HepG2 (cell line): ENCODE data around the gene RRAGA. TPM values are rescaled to one million over a fixed set of nuclear protein-coding genes. Genes with fewer than 3 reads are reported as not detected.

Experiments used
- ATAC-seq: fragments of 200-7000 bp; cut with Tn5 transposase; 3 replicates; pipeline ENCODE4 v1.9.1; 2020; ENCODE audit warnings: mild to moderate bottlenecking, moderate library complexity
- BruUV-seq: library from RNA; stranded (reverse); fragments of 400-500 nt; replicated peaks from 2 replicates; lab custom pipeline; 2021; lab: Mats Ljungman, UMichigan
- CTCF ChIA-PET: fragments of 300-600 bp; formaldehyde crosslinking; extraction: SDS; loops from one replicate; lab custom pipeline; 2021; ENCODE audit warnings: low total read pairs, inconsistent platforms, low intra/inter-chr PET ratio; lab: Yijun Ruan, JAX
- POLR2A ChIA-PET: fragments of 350-600 bp; sonication (Branson Sonifier 250); formaldehyde crosslinking; loops from one replicate; lab custom pipeline; 2020; ENCODE audit warnings: antibody characterized with exemption, inconsistent platforms; lab: Yijun Ruan, JAX
- DNase-seq: peaks from one replicate; pipeline ENCODE4 v3.0.0-alpha.2; 2015; ENCODE audit warnings: low spot score
- FAIRE-seq: peaks from 3 replicates; lab custom pipeline; 2011; peaks lifted over from hg19 to GRCh38; lab: Jason Lieb, UNC
- H2AFZ ChIP-seq: one replicate; pipeline ENCODE4 v1.6.1; 2011; ENCODE audit warnings: low read length, inconsistent platforms
- H3K27ac ChIP-seq: fragments of 300-600 bp; 3 replicates; pipeline ENCODE4 v1.8.0; 2011; ENCODE audit warnings: mixed run types, mild to moderate bottlenecking, mixed read lengths, low read length, inconsistent platforms; ENCODE audit not compliant: insufficient read depth; ENCODE audit errors: extremely low read length
- H3K27me3 ChIP-seq, 2 experiments: fragments of 200-600 bp in 1 of 2; 2 replicates in 1 of 2; 3 replicates in 1 of 2; pipeline versions ENCODE4 v1.6.0 to v1.8.0; 2011; ENCODE audit warnings: low read length in 2 of 2, mild to moderate bottlenecking in 2 of 2, moderate library complexity in 2 of 2, inconsistent platforms in 1 of 2; ENCODE audit not compliant: insufficient read depth in 2 of 2, control insufficient read depth in 1 of 2
- H3K36me3 ChIP-seq, 2 experiments: fragments of 200-600 bp in 1 of 2; replicated peaks in 1 of 2; 2 replicates in 1 of 2; 3 replicates in 1 of 2; pipeline versions ENCODE4 v1.5.1 to v1.8.0; 2011; ENCODE audit warnings: low read length in 2 of 2, inconsistent platforms in 1 of 2; ENCODE audit not compliant: insufficient read depth in 2 of 2, control insufficient read depth in 1 of 2
- H3K4me1 ChIP-seq: 2 replicates; pipeline ENCODE4 v1.5.1; 2012; ENCODE audit warnings: low read length, inconsistent platforms; ENCODE audit not compliant: insufficient read depth
- H3K4me2 ChIP-seq: 2 replicates; pipeline ENCODE4 v1.6.0; 2011; ENCODE audit warnings: low read depth, low read length, inconsistent platforms
- H3K4me3 ChIP-seq, 3 experiments: fragments of 200-600 bp in 1 of 3; sonication (generic), shearing (Covaris generic) in 1 of 3; replicated peaks in 1 of 3; 2 replicates each; pipeline ENCODE4 v1.5.1; 2011 to 2016; ENCODE audit warnings: low read length in 3 of 3, inconsistent platforms in 2 of 3, low read depth in 2 of 3, mild to moderate bottlenecking in 2 of 3, control low read depth in 1 of 3, mixed read lengths in 1 of 3; ENCODE audit not compliant: insufficient read depth in 1 of 3
- H3K79me2 ChIP-seq: one replicate; pipeline ENCODE4 v1.6.1; 2011; ENCODE audit warnings: low read length, inconsistent platforms; ENCODE audit not compliant: insufficient read depth
- H3K9ac ChIP-seq: 2 replicates; pipeline ENCODE4 v1.6.0; 2011; ENCODE audit warnings: mild to moderate bottlenecking, low read depth, low read length, inconsistent platforms; ENCODE audit not compliant: insufficient read depth
- H3K9me3 ChIP-seq: 2 replicates; pipeline ENCODE4 v1.5.1; 2012; ENCODE audit warnings: mild to moderate bottlenecking, low read length
- H4K20me1 ChIP-seq: 2 replicates; pipeline ENCODE4 v1.6.0; 2011; ENCODE audit warnings: inconsistent platforms, mild to moderate bottlenecking, low read length, moderate library complexity; ENCODE audit not compliant: insufficient read depth
- BCL6 ChIP-seq: IDR thresholded peaks from 2 replicates; pipeline ENCODE4 v1.6.1; 2016; ENCODE audit warnings: missing genetic modification reagents, missing compliant biosample characterization
- FOXA1 ChIP-seq, 2 experiments: fragments of 450-650 bp in 1 of 2; sonication (generic) in 1 of 2; formaldehyde crosslinking in 1 of 2; IDR thresholded peaks; 2 replicates each; pipeline versions ENCODE4 v1.4.0 to v1.6.1; 2016 to 2020; ENCODE audit warnings: missing genetic modification reagents in 1 of 2
- GABPB1 ChIP-seq: IDR thresholded peaks from 2 replicates; pipeline ENCODE4 v1.6.1; 2016; ENCODE audit warnings: mild to moderate bottlenecking, missing genetic modification reagents, moderate library complexity, missing compliant biosample characterization
- HNRNPUL1 ChIP-seq: fragments of 200-400 bp; formaldehyde crosslinking; IDR thresholded peaks from 2 replicates; pipeline ENCODE4 v1.6.1; 2017; ENCODE audit warnings: low read depth, mild to moderate bottlenecking, low read length, moderate library complexity
- HOXA7 ChIP-seq: sonication (generic); formaldehyde crosslinking; IDR thresholded peaks from 2 replicates; pipeline ENCODE4 v1.8.1; 2022; ENCODE audit warnings: mild to moderate bottlenecking, missing genetic modification reagents, moderate library complexity
- KLF16 ChIP-seq, 2 experiments: sonication (generic) in 1 of 2; formaldehyde crosslinking in 1 of 2; IDR thresholded peaks; 2 replicates each; pipeline versions ENCODE4 v1.6.1 to v1.8.0; 2016 to 2023; ENCODE audit warnings: missing genetic modification reagents in 2 of 2, missing compliant biosample characterization in 1 of 2
- NCOA2 ChIP-seq: sonication (generic); formaldehyde crosslinking; IDR thresholded peaks from 2 replicates; pipeline ENCODE4 v1.8.0; 2022; ENCODE audit warnings: inconsistent platforms
- POLR2A ChIP-seq, 2 experiments: IDR thresholded peaks; 2 replicates each; pipeline ENCODE4 v1.6.1; 2011; ENCODE audit warnings: low read depth in 2 of 2, low read length in 2 of 2, mild to moderate bottlenecking in 1 of 2, moderate library complexity in 1 of 2; ENCODE audit not compliant: insufficient read depth in 1 of 2
- RBAK ChIP-seq: sonication (generic); formaldehyde crosslinking; IDR thresholded peaks from 2 replicates; pipeline ENCODE4 v1.5.1; 2020; ENCODE audit warnings: mild to moderate bottlenecking, missing genetic modification reagents
- TGIF2 ChIP-seq: IDR thresholded peaks from 2 replicates; pipeline ENCODE4 v1.6.1; 2016; ENCODE audit warnings: control low read depth, missing compliant biosample characterization
- ZC3H4 ChIP-seq: sonication (generic); formaldehyde crosslinking; IDR thresholded peaks from 2 replicates; pipeline ENCODE4 v1.4.0; 2020; ENCODE audit warnings: missing genetic modification reagents, borderline replicate concordance
- ZNF326 ChIP-seq: sonication (generic); formaldehyde crosslinking; IDR thresholded peaks from 2 replicates; pipeline ENCODE4 v1.4.0; 2020; ENCODE audit warnings: missing genetic modification reagents, borderline replicate concordance
- ZNF782 ChIP-seq: sonication (generic); formaldehyde crosslinking; IDR thresholded peaks from 2 replicates; pipeline ENCODE4 v1.4.0; 2020; ENCODE audit warnings: missing genetic modification reagents, mild to moderate bottlenecking, borderline replicate concordance
- WGBS: methylation state at CpG from one replicate; pipeline ENCODE4 v1.1.6; 2017; ENCODE audit warnings: low lambda C conversion rate; 5-methylcytosine and 5-hydroxymethylcytosine counted together
- in situ Hi-C: cut with HindIII; loops from 2 replicates; pipeline ENCODE4 v1.10.0; 2017; ENCODE audit warnings: low pct_unique_long_range_greater_than_20kb; ENCODE audit not compliant: extremely low pct_ligation_motif_present
- intact Hi-C: fragments of 100-400 bp; cut with micrococcal nuclease; formaldehyde crosslinking; loops from one replicate; pipeline ENCODE4 v1.10.0; 2022; ENCODE audit not compliant: unreplicated experiment
- polyA plus RNA-seq, 8 experiments: library from polyadenylated mRNA; depleted of rRNA in 3 of 8; stranded (reverse) in 7 of 8; unstranded in 1 of 8; fragments of >200 nt; fragmentation: Illumina TruSeq in 4 of 8; extraction: Trizol in 4 of 8; gene quantifications; 2 replicates each; pipeline versions ENCODE4 v1.2.1 to v1.2.3, GENCODE V29; 2011 to 2016; ENCODE audit warnings: low read depth in 4 of 8, missing spikeins in 1 of 8, mixed read lengths in 1 of 8; ENCODE audit not compliant: insufficient read depth in 1 of 8
- total RNA-seq, 5 experiments: library from RNA; depleted of rRNA; stranded (reverse); fragments of >200 nt; fragmentation: Illumina TruSeq; extraction: Trizol; gene quantifications; 2 replicates each; pipeline ENCODE4 v1.2.3, GENCODE V29; 2016; ENCODE audit warnings: low read depth in 1 of 5
- TF ChIP-seq, protein P1 (sequence below): sonication (generic); formaldehyde crosslinking; IDR thresholded peaks from 2 replicates; pipeline ENCODE4 v1.5.0; 2020; ENCODE audit warnings: mild to moderate bottlenecking, missing genetic modification reagents, borderline replicate concordance
- TF ChIP-seq, protein P2 (sequence below): sonication (generic); formaldehyde crosslinking; IDR thresholded peaks from 2 replicates; pipeline ENCODE4 v1.4.0; 2020; ENCODE audit warnings: mild to moderate bottlenecking, missing genetic modification reagents, borderline replicate concordance
- TF ChIP-seq, protein P3 (sequence below): sonication (generic); formaldehyde crosslinking; IDR thresholded peaks from 2 replicates; pipeline ENCODE4 v1.8.0; 2022; ENCODE audit warnings: mild to moderate bottlenecking, missing genetic modification reagents, moderate library complexity

The RRAGA gene
- total and polyA plus RNA-seq, 2 of the 13 experiments (the other 11 are each of a cell fraction or from before 2014, with no cell fraction given) = 37.5 to 118 TPM

DNA sequence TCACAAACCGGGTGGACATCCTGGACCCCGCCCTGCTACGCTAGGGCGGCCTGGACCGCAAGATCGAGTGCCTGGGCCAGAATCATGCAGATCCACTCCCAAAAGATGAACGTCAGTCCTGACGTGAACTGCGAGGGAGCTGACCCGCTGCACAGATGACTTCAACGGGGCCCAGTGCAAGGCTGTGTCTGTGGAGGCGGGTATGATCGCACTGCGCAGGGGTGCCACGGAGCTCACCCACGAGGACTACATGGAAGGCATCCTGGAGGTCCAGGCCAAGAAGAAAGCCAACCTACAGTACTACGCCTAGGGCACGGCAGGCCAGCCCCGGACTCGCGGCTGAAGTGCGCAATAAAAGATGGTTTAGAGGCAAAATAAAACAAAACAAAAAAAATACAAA is 21.4 kb upstream of the RRAGA start:
- 63% methylated on average over 10 of the region's 22 CpGs for WGBS
- Histone ChIP-seq H3K9ac (no peak overlapping the region), H3K4me1 (no peaks in the 10 kb centered on the region), H3K36me3 (no peaks in the 10 kb centered on the region), H3K9me3 (no peaks in the 10 kb centered on the region), H3K79me2 (no peaks in the 10 kb centered on the region), H3K4me3 (no peak overlapping the region), H2AFZ (no peak overlapping the region), H3K27me3 (no peaks in the 10 kb centered on the region; a peak in 1 of 5 replicates), H4K20me1 (no peaks in the 10 kb centered on the region), H3K27ac (no peak overlapping the region), H3K4me2 (no peak overlapping the region)
- DNase-seq (no peak), ATAC-seq (no peak), FAIRE-seq (no peak)
- in situ Hi-C loops = loop anchor here (5.0 to 25.0 kb wide), 2 partner anchors 771 to 1216 kb away; no protein-coding TSS in a partner anchor
- ChIA-PET CTCF (interaction anchor here (1.7 kb wide), 1 partner anchor 772 kb away, joined by 13 read pairs; no protein-coding TSS in a partner anchor), POLR2A (no interaction called here)
- intact Hi-C loops = loop anchor here (5.0 to 10.0 kb wide), 2 partner anchors 233 to 1216 kb away; no protein-coding TSS in a partner anchor
- no TSS peak for BruUV-seq
- TF ChIP-seq HOXA7 (CRISPR knock-in tag) (no peak), RBAK (no peak), POLR2A (IDR thresholded peaks at IDR 0.05; ENCODE audit: insufficient read depth in 1 of 2, low read depth in 2 of 2, low read length in 2 of 2) (no peak), BCL6 (CRISPR knock-in tag) (no peak), HNRNPUL1 (no peak), TGIF2 (CRISPR knock-in tag) (no peak), ZC3H4 (CRISPR knock-in tag) (no peak), ZNF782 (no peak), KLF16 (CRISPR knock-in tag; IDR thresholded peaks at IDR 0.05) (no peak), GABPB1 (CRISPR knock-in tag) (no peak), NCOA2 (CRISPR knock-in tag) (no peak), FOXA1 (IDR thresholded peaks at IDR 0.05) (no peak), FOXA1 (CRISPR knock-in tag; IDR thresholded peaks at IDR 0.05) (no peak), ZNF326 (CRISPR knock-in tag) (no peak)
- TF ChIP-seq, protein P1, sequence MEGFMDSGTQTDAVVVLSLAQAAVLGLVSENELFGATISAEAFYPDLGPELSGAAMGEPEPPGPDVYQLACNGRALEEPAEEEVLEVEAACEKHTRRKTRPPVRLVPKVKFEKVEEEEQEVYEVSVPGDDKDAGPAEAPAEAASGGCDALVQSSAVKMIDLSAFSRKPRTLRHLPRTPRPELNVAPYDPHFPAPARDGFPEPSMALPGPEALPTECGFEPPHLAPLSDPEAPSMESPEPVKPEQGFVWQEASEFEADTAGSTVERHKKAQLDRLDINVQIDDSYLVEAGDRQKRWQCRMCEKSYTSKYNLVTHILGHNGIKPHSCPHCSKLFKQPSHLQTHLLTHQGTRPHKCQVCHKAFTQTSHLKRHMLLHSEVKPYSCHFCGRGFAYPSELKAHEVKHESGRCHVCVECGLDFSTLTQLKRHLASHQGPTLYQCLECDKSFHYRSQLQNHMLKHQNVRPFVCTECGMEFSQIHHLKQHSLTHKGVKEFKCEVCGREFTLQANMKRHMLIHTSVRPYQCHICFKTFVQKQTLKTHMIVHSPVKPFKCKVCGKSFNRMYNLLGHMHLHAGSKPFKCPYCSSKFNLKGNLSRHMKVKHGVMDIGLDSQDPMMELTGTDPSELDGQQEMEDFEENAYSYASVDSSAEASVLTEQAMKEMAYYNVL (CRISPR knock-in tag) = no peak
- TF ChIP-seq, protein P2, sequence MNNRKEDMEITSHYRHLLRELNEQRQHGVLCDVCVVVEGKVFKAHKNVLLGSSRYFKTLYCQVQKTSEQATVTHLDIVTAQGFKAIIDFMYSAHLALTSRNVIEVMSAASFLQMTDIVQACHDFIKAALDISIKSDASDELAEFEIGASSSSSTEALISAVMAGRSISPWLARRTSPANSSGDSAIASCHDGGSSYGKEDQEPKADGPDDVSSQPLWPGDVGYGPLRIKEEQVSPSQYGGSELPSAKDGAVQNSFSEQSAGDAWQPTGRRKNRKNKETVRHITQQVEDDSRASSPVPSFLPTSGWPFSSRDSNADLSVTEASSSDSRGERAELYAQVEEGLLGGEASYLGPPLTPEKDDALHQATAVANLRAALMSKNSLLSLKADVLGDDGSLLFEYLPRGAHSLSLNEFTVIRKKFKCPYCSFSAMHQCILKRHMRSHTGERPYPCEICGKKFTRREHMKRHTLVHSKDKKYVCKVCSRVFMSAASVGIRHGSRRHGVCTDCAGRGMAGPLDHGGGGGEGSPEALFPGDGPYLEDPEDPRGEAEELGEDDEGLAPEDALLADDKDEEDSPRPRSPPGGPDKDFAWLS = no peak
- TF ChIP-seq, protein P3, sequence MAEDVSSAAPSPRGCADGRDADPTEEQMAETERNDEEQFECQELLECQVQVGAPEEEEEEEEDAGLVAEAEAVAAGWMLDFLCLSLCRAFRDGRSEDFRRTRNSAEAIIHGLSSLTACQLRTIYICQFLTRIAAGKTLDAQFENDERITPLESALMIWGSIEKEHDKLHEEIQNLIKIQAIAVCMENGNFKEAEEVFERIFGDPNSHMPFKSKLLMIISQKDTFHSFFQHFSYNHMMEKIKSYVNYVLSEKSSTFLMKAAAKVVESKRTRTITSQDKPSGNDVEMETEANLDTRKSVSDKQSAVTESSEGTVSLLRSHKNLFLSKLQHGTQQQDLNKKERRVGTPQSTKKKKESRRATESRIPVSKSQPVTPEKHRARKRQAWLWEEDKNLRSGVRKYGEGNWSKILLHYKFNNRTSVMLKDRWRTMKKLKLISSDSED = no peak
